H1 (cell line): ENCODE data around the gene LILRB2. TPM values are rescaled to one million over a fixed set of nuclear protein-coding genes. Genes with fewer than 3 reads are reported as not detected.

Experiments
- CTCF ChIA-PET: fragments of 300-600 bp; sonication (Branson Sonifier 250); formaldehyde crosslinking; loops from one replicate; lab custom pipeline; 2021; ENCODE audit not compliant: partially characterized antibody; lab: Charles Lee
- POLR2A ChIA-PET: fragments of 300-600 bp; sonication (Branson Sonifier 250); formaldehyde crosslinking; loops from one replicate; lab custom pipeline; 2021; ENCODE audit warnings: inconsistent platforms; ENCODE audit not compliant: partially characterized antibody; lab: Charles Lee
- DNase-seq, 2 experiments: peaks; one replicate each; pipeline versions ENCODE4 v3.0.0 to v3.0.0-alpha.2; 2010 to 2022; ENCODE audit warnings: low spot score in 2 of 2, low read depth in 1 of 2, mixed read lengths in 1 of 2
- FAIRE-seq: peaks from 2 replicates; lab custom pipeline; 2011; peaks lifted over from hg19 to GRCh38; lab: Jason Lieb, UNC
- H2AFZ ChIP-seq: 2 replicates; pipeline ENCODE4 v1.8.1; 2012; ENCODE audit warnings: low read length, inconsistent platforms
- H2AK5ac ChIP-seq: 2 replicates; pipeline ENCODE4 v1.6.1; 2013; ENCODE audit warnings: low read depth, low read length
- H2BK120ac ChIP-seq: replicated peaks from 2 replicates; pipeline ENCODE3; 2013; ENCODE audit warnings: low read depth, low read length, inconsistent platforms
- H2BK12ac ChIP-seq: 2 replicates; pipeline ENCODE4 v1.6.1; 2013; ENCODE audit warnings: low read depth, low read length
- H2BK15ac ChIP-seq: 2 replicates; pipeline ENCODE4 v1.6.1; 2013; ENCODE audit warnings: low read length
- H2BK20ac ChIP-seq: 2 replicates; pipeline ENCODE4 v1.6.1; 2013; ENCODE audit warnings: low read length
- H2BK5ac ChIP-seq: 2 replicates; pipeline ENCODE4 v1.6.1; 2013; ENCODE audit warnings: low read depth, low read length
- H3K14ac ChIP-seq: 2 replicates; pipeline ENCODE4 v1.6.1; 2013; ENCODE audit warnings: inconsistent platforms; ENCODE audit not compliant: insufficient read length
- H3K18ac ChIP-seq: 2 replicates; pipeline ENCODE4 v1.6.1; 2013; ENCODE audit warnings: low read length; ENCODE audit errors: extremely low read depth
- H3K23ac ChIP-seq: 2 replicates; pipeline ENCODE4 v1.6.1; 2013; ENCODE audit warnings: inconsistent platforms; ENCODE audit not compliant: insufficient read length
- H3K23me2 ChIP-seq: 2 replicates; pipeline ENCODE4 v1.6.1; 2013; ENCODE audit warnings: low read depth, low read length
- H3K27ac ChIP-seq: 2 replicates; pipeline ENCODE4 v1.6.1; 2011; ENCODE audit warnings: low read depth, low read length, inconsistent platforms
- H3K27me3 ChIP-seq, 4 experiments: replicated peaks in 1 of 4; 1 replicate in 1 of 4; 2 replicates in 3 of 4; pipeline versions ENCODE4 v1.6.1 to v1.8.1; 2011 to 2013; ENCODE audit warnings: low read length in 3 of 4, mild to moderate bottlenecking in 3 of 4, inconsistent platforms in 2 of 4, mixed read lengths in 2 of 4, moderate library complexity in 1 of 4; ENCODE audit not compliant: control insufficient read depth in 3 of 4, insufficient read depth in 3 of 4; ENCODE audit errors: extremely low read depth in 1 of 4
- H3K36me3 ChIP-seq, 4 experiments: 2 replicates each; pipeline versions ENCODE4 v1.6.1 to v1.8.1; 2011 to 2013; ENCODE audit warnings: mild to moderate bottlenecking in 4 of 4, low read length in 3 of 4, moderate library complexity in 2 of 4, control low read depth in 1 of 4, inconsistent platforms in 1 of 4; ENCODE audit not compliant: insufficient read depth in 4 of 4, control insufficient read depth in 2 of 4
- H3K4ac ChIP-seq: replicated peaks from 2 replicates; pipeline ENCODE3; 2013; ENCODE audit warnings: low read length, low read depth, mixed read lengths, inconsistent platforms; ENCODE audit not compliant: insufficient read length
- H3K4me1 ChIP-seq, 4 experiments: replicated peaks in 1 of 4; 1 replicate in 1 of 4; 2 replicates in 3 of 4; pipeline versions ENCODE4 v1.6.1 to v1.8.1; 2011 to 2013; ENCODE audit warnings: low read length in 3 of 4, inconsistent platforms in 2 of 4, mixed read lengths in 1 of 4; ENCODE audit not compliant: insufficient read depth in 4 of 4, control insufficient read depth in 3 of 4
- H3K4me2 ChIP-seq, 2 experiments: 2 replicates each; pipeline versions ENCODE4 v1.6.1 to v1.8.1; 2011 to 2013; ENCODE audit warnings: low read depth in 2 of 2, low read length in 2 of 2, control low read depth in 1 of 2, inconsistent platforms in 1 of 2, mild to moderate bottlenecking in 1 of 2; ENCODE audit not compliant: insufficient read depth in 1 of 2
- H3K4me3 ChIP-seq, 4 experiments: fragments of 200-600, 300-600 bp in 1 of 4; sonication (generic), shearing (Covaris generic), sonication (Bioruptor Twin) in 1 of 4; 2 replicates each; pipeline versions ENCODE4 v1.5.1 to v1.8.1; 2011 to 2016; ENCODE audit warnings: low read length in 4 of 4, low read depth in 3 of 4, control low read depth in 2 of 4, inconsistent platforms in 2 of 4, mild to moderate bottlenecking in 2 of 4, mixed read lengths in 1 of 4, moderate library complexity in 1 of 4; ENCODE audit not compliant: insufficient read depth in 2 of 4; ENCODE audit errors: extremely low read depth in 1 of 4
- H3K56ac ChIP-seq: replicated peaks from 2 replicates; pipeline ENCODE3; 2013; ENCODE audit warnings: low read depth, mild to moderate bottlenecking, mixed read lengths, low read length, inconsistent platforms; ENCODE audit not compliant: insufficient read length
- H3K79me1 ChIP-seq: 2 replicates; pipeline ENCODE4 v1.6.1; 2013; ENCODE audit warnings: low read depth, low read length, control low read depth
- H3K79me2 ChIP-seq, 2 experiments: 2 replicates each; pipeline versions ENCODE4 v1.6.1 to v1.8.1; 2012 to 2013; ENCODE audit warnings: low read length in 2 of 2, mild to moderate bottlenecking in 2 of 2, inconsistent platforms in 1 of 2; ENCODE audit not compliant: insufficient read depth in 2 of 2, control insufficient read depth in 1 of 2
- H3K9ac ChIP-seq, 4 experiments: replicated peaks in 1 of 4; 1 replicate in 1 of 4; 2 replicates in 3 of 4; pipeline versions ENCODE4 v1.6.1 to v1.8.1; 2011 to 2013; ENCODE audit warnings: low read depth in 3 of 4, low read length in 3 of 4, control low read depth in 2 of 4, mild to moderate bottlenecking in 2 of 4, moderate library complexity in 2 of 4, inconsistent platforms in 1 of 4; ENCODE audit errors: extremely low read depth in 1 of 4
- H3K9me3 ChIP-seq, 2 experiments: 2 replicates each; pipeline versions ENCODE4 v1.6.1 to v1.8.1; 2012 to 2013; ENCODE audit warnings: mild to moderate bottlenecking in 2 of 2, moderate library complexity in 2 of 2, control low read depth in 1 of 2, inconsistent platforms in 1 of 2, low read depth in 1 of 2, low read length in 1 of 2, mixed read lengths in 1 of 2; ENCODE audit not compliant: insufficient read depth in 2 of 2
- H4K20me1 ChIP-seq, 2 experiments: replicated peaks in 1 of 2; 2 replicates each; pipeline versions ENCODE3 to v1.8.1; 2011 to 2013; ENCODE audit warnings: inconsistent platforms in 2 of 2, low read length in 2 of 2, mild to moderate bottlenecking in 1 of 2; ENCODE audit not compliant: insufficient read depth in 2 of 2, control insufficient read depth in 1 of 2
- H4K5ac ChIP-seq: 2 replicates; pipeline ENCODE4 v1.6.1; 2013; ENCODE audit warnings: low read length, low read depth, mixed read lengths, inconsistent platforms; ENCODE audit not compliant: insufficient read length
- H4K8ac ChIP-seq: 2 replicates; pipeline ENCODE4 v1.8.0; 2013; ENCODE audit warnings: mild to moderate bottlenecking, moderate library complexity, low read length, inconsistent platforms; ENCODE audit not compliant: insufficient read depth; ENCODE audit errors: extremely low read depth
- H4K91ac ChIP-seq: replicated peaks from 2 replicates; pipeline ENCODE3; 2013; ENCODE audit warnings: low read length, mixed read lengths, inconsistent platforms; ENCODE audit not compliant: insufficient read length
- BCL11A ChIP-seq, 2 experiments: IDR thresholded peaks; one replicate each; pipeline ENCODE4 v1.6.1; 2011; ENCODE audit warnings: low read depth in 2 of 2, low read length in 2 of 2, mild to moderate bottlenecking in 2 of 2
- CBX5 ChIP-seq: fragments of 300-800, 300-1000 bp; sonication (generic); IDR thresholded peaks from 2 replicates; pipeline ENCODE4 v1.7.1; 2016; ENCODE audit warnings: antibody characterized with exemption, low read length, low read depth
- CBX8 ChIP-seq: fragments of 300-800, 300-1000 bp; sonication (generic); IDR thresholded peaks from 2 replicates; pipeline ENCODE4 v1.7.1; 2016; ENCODE audit warnings: low read depth, low read length, borderline replicate concordance
- CEBPB ChIP-seq: IDR thresholded peaks from 2 replicates; pipeline ENCODE4 v1.6.1; 2012; ENCODE audit warnings: low read depth, low read length
- CTBP2 ChIP-seq: IDR thresholded peaks from 2 replicates; pipeline ENCODE4 v1.7.0; 2011; ENCODE audit warnings: borderline replicate concordance, mild to moderate bottlenecking, moderate library complexity, mixed read lengths, low read length; ENCODE audit not compliant: insufficient read depth, insufficient read length
- KDM5A ChIP-seq: fragments of 200-600 bp; IDR thresholded peaks from 2 replicates; pipeline ENCODE4 v1.7.1; 2012; ENCODE audit warnings: mild to moderate bottlenecking, low read length, inconsistent platforms, mixed read lengths
- POLR2A ChIP-seq, 2 experiments: IDR thresholded peaks; 1 replicate in 1 of 2; 2 replicates in 1 of 2; pipeline ENCODE4 v1.6.1; 2011; ENCODE audit warnings: low read depth in 2 of 2, low read length in 2 of 2, mild to moderate bottlenecking in 2 of 2; ENCODE audit errors: control extremely low read depth in 1 of 2
- RFX5 ChIP-seq: IDR thresholded peaks from 2 replicates; pipeline ENCODE4 v1.6.1; 2011; ENCODE audit warnings: low read depth, low read length, improper control_type of control experiment, borderline replicate concordance
- RNF2 ChIP-seq: fragments of 200-900, 300-1000 bp; sonication (generic); IDR thresholded peaks from 2 replicates; pipeline ENCODE4 v1.7.1; 2016; ENCODE audit warnings: borderline replicate concordance, low read depth, mild to moderate bottlenecking, antibody characterized with exemption, low read length; ENCODE audit not compliant: poor library complexity, severe bottlenecking; ENCODE audit errors: missing control alignments
- SIRT6 ChIP-seq: IDR thresholded peaks from one replicate; pipeline ENCODE4 v1.7.1; 2012; ENCODE audit warnings: low read length, inconsistent platforms
- TAF1 ChIP-seq: IDR thresholded peaks from 2 replicates; pipeline ENCODE4 v1.6.1; 2011; ENCODE audit warnings: mild to moderate bottlenecking, low read depth, low read length
- TCF12 ChIP-seq: IDR thresholded peaks from 2 replicates; pipeline ENCODE4 v1.6.1; 2011; ENCODE audit warnings: low read depth, mild to moderate bottlenecking, low read length
- YY1 ChIP-seq: IDR thresholded peaks from 2 replicates; pipeline ENCODE4 v1.6.1; 2011; ENCODE audit warnings: low read depth, mild to moderate bottlenecking, low read length
- ZNF274 ChIP-seq: IDR thresholded peaks from 2 replicates; pipeline ENCODE4 v1.7.0; 2012; ENCODE audit warnings: low read length, borderline replicate concordance; ENCODE audit errors: extremely low read depth
- WGBS, 2 experiments: shearing (Covaris generic) in 1 of 2; methylation state at CpG; one replicate each; pipeline versions ENCODE4 v1.1.6 to v1.1.7; 2013 to 2015; ENCODE audit warnings: low lambda C conversion rate in 2 of 2, mixed read lengths in 2 of 2, inconsistent platforms in 1 of 2, low coverage in 1 of 2, missing lambda C conversion rate in 1 of 2; ENCODE audit not compliant: insufficient replicate concordance in 2 of 2, insufficient coverage in 1 of 2, insufficient read length in 1 of 2; ENCODE audit errors: extremely low coverage in 1 of 2, missing lambda C conversion rate in 1 of 2; 5-methylcytosine and 5-hydroxymethylcytosine counted together
- polyA plus RNA-seq, 7 experiments: library from polyadenylated mRNA; depleted of rRNA in 3 of 7; stranded (reverse) in 5 of 7; unstranded in 2 of 7; fragments of >200 nt in 5 of 7; fragments of 200-250 nt in 2 of 7; gene quantifications; 1 replicate in 5 of 7; 2 replicates in 1 of 7; 4 replicates in 1 of 7; pipeline versions ENCODE4 v1.2.1 to v1.2.3, GENCODE V29; 2011 to 2013; ENCODE audit warnings: missing spikeins in 2 of 7, mixed read lengths in 2 of 7
- total RNA-seq: library from RNA; stranded (reverse); fragmentation: NEBNext Ultra II Directional; extraction: Animal tissue kit (Norgen Biotek cat#: 25700); gene quantifications from 2 replicates; pipeline ENCODE4 v1.2.1, GENCODE V29; 2021
- TF ChIP-seq, protein P1 (sequence below): IDR thresholded peaks from 2 replicates; pipeline ENCODE4 v1.6.1; 2011; ENCODE audit warnings: low read depth, mild to moderate bottlenecking, low read length; ENCODE audit not compliant: insufficient read depth

Gene LILRB2
- total and polyA plus RNA-seq, 2 of the 8 experiments (the other 6 are each of a cell fraction or from before 2014, with no cell fraction given): not detected

GRCh38 chr19:54299126-54299498, 18.2 kb upstream of the LILRB2 start:
- Histone ChIP-seq H2BK20ac (no peak overlapping the region), H3K23ac (no peak overlapping the region), H3K9ac (no peak overlapping the region), H4K8ac (no peak overlapping the region), H3K36me3 (no peaks in the 10 kb centered on the region), H3K23me2 (no peaks in the 10 kb centered on the region), H3K4me1 (no peaks in the 10 kb centered on the region), H3K4ac (no peak overlapping the region), H3K18ac (no peak overlapping the region), H4K20me1 (no peaks in the 10 kb centered on the region), H2BK15ac (no peak overlapping the region), H3K4me2 (no peak overlapping the region), H3K56ac (no peak overlapping the region), H2AFZ (no peak overlapping the region), H3K27ac (no peak overlapping the region), H3K79me2 (no peaks in the 10 kb centered on the region), H2BK120ac (no peak overlapping the region), H2BK12ac (no peak overlapping the region), H2AK5ac (no peak overlapping the region), H4K91ac (no peak overlapping the region), H3K14ac (no peak overlapping the region), H2BK5ac (no peak overlapping the region), H3K4me3 (no peak overlapping the region), H3K9me3 (no peaks in the 10 kb centered on the region), H4K5ac (no peak overlapping the region), H3K27me3 (0 out of 7 replicates have a peak, but pooled peaks cover 0 to 8% (median 0%) of the 10 kb centered on the region in 4 experiments), H3K79me1 (no peaks in the 10 kb centered on the region)
- ChIA-PET POLR2A (no interaction called here), CTCF (interaction anchor here (1.0 to 2.8 kb wide), 2 partner anchors 33 to 90 kb away, joined by 3 to 21 read pairs; no protein-coding TSS in a partner anchor)
- 77% methylated on average over 7 of the region's 7 CpGs; no CpG with 5 or more reads in 1 of the 2 experiments for WGBS, 2 experiments
- FAIRE-seq (no peak), DNase-seq (no peak)
- TF ChIP-seq, protein P1, sequence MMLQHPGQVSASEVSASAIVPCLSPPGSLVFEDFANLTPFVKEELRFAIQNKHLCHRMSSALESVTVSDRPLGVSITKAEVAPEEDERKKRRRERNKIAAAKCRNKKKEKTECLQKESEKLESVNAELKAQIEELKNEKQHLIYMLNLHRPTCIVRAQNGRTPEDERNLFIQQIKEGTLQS: no peak
- TF ChIP-seq CEBPB: no peak
- no peak for TF ChIP-seq TAF1
- no peak for TF ChIP-seq RNF2
- TF ChIP-seq ZNF274: no peak
- TF ChIP-seq CTBP2: no peak
- no peak for TF ChIP-seq YY1
- TF ChIP-seq SIRT6: no peak
- TF ChIP-seq CBX5: no peak
- TF ChIP-seq BCL11A (IDR thresholded peaks at IDR 0.05; ENCODE audit: low read depth in 2 of 2, low read length in 2 of 2): no peak
- no peak for TF ChIP-seq KDM5A
- no peak for TF ChIP-seq POLR2A (IDR thresholded peaks at IDR 0.05; ENCODE audit: control extremely low read depth in 1 of 2, low read depth in 2 of 2, low read length in 2 of 2)
- TF ChIP-seq RFX5: no peak
- no peak for TF ChIP-seq TCF12
- TF ChIP-seq CBX8: no peak
